Smooth muscle cell of the brain vasculature (primary cell): ENCODE results near the gene SDHAF3.
"Not testable (repeated sequence)": the region's sequence is repeated elsewhere in the genome, so short reads cannot be mapped to it uniquely, and the experiment has no call there.

ENCODE experiments used
- DNase-seq: peaks from one replicate; pipeline ENCODE4 v3.0.0-alpha.2; 2012; ENCODE audit warnings: low read depth, low spot score

Gene SDHAF3

DNA sequence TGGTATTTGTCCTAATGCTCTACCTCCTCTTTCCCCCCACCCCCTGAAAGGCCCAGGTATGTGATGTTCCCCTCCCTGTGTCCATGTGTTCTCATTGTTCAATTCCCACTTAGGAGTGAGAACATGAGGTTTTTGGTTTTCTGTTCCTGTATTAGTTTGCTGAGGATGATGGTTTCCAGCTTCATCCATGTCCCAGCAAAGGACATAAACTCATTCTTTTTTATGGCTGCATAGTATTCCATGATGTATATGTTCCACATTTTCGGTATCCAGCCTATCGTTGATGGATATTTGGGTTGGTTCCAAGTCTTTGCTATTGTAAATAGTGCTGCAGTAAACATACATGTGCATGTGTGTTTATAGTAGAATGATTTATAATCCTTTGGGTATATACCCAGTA lies 5.6 kb downstream of the SDHAF3 start:
- DNase-seq, result not testable (repeated sequence)

DNA sequence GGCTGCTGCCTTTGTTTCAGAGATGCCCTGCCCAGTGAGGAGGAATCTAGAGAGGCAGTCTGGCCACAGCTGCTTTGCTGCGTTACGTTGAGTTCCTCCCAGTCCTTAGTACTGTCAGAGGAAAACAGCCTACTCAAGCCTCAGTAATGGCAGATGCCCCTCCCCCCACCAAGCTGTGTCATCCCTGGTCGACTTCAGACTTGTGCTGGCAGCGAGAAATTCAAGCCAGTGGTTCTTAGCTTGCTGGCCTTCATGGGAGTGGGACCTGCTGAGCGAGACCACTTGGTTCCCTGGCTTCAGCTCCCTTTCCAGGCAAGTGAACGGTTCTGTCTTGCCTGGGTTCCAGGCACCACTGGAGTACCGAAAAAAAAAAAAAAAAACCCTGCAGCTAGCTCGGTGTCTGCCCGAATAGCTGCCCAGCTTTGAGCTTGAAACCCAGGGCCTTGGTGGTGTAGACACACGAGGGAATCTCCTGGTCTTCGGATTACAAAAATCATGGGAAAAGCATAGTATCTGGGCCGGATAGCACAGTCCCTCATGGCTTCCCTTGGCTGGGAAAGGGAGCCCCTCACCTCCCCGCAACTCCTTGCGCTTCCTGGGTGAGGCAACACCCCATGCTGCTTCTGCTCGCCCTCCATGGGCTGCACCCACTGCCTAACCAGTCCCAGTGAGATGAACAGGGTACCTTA lies 9.1 kb downstream of the SDHAF3 start:
- DNase-seq, result no peak

DNA sequence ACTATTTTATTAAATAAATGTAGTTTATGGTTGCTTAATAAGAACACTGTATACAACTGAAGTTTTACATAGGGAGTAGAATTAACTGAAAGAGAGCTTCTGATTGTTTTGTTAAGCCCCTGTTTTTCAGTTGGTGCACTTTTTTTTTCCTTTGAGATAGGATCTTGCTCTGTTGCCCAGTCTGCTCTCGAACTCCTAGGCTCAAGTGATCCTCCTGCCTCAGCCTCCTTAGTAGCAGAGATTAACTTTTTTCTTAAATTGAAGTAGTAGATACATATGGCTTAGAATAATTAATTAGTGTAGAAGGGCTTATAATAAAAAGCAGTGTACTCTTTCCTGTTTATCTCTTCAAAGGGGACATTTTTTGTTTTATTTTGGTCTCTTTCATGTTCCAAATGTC lies 11.2 kb downstream of the SDHAF3 start:
- no peak for DNase-seq

DNA sequence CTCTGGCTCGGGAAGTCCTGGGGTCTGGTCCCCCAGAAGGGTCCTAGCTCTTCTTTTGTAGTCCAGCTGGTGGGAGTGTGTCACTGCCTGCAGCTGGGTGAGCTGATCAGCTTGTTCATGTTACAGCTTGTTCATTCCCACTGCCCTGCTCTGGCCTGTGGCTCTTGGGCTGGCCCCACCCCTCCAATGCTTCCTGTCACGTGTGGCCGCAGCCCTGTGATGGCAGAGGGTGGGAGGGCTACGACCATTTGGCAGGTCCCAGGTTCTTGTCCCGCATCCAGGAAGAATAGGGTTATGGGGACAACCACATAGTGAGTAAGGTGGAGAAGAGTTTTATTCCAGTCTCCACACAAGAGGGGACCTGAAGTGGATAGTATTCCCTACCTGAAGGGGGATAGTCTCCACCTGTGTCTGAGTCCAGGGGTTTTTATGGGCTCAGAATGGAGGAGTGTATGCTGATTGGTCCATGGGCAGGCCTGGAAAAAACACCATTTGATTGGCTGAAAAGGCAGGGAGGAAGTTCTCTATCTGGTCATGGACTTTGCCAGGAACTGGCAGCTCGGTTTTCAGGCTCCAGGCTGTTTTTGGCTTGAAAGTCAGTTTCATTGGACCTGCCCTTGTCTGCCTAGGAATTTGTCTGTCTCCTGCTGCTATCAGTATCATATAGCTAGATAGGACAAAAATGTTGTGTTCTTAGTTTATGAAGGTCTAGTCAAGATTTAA lies 13.1 kb downstream of the SDHAF3 start:
- no peak for DNase-seq

DNA sequence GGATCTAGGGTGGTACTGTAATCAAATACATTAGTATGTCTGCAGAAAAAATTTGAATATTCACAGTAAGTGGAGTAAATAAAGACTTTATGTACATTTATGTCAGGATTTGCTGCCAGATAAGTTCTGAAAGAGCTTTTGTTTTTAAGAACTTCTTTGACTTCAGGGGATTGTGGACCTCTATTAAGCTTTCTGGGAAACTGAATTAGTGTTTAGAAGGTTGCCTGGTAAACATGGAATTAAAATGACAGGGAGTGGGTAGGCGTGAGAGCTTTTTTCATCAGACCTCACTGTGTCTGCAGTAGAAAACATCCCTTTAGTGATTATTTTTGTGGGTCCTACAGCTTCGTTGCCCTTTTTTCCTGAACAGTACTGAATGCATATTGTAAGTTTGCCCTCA lies 15.7 kb downstream of the SDHAF3 start:
- DNase-seq, result no peak

DNA sequence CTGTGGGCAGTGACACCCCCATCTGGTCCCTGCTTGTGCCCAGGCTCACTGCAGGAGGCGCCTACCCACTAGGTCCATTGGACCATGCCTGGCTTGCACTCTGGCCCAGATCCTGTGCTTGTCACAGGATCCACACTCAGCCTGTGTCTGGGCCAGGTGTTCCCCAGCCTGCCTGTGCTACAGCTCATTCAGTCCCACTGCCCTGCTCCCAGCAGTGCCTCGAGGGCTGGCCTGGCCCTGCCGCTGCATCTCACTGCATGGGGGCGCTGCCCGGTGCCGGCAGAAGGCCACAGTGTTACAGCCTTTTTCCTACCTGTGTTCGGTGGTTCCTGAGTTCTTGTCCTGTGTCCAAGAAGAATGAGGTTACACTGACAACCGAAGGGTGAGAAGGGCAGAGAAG lies 21.3 kb downstream of the SDHAF3 start:
- DNase-seq, result no peak

DNA sequence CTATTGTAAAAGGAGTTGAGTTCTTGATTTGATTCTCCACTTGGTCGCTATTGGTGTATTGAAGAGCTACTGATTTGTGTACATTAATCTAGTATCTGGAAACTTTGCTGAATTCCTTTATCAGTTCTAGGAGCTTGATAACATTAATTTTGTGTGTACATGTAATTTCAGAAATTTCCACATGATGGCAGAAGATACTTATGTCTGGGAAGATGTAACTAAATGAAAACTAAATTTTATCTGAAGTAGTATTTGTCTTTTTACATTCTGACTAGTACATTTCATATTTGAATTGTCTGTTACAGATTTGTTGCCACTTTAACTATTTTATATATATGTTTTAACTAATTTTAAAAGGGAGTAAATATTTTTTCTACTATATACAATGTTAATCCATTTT lies 27.6 kb downstream of the SDHAF3 start:
- DNase-seq, result peak; percentile 21

DNA sequence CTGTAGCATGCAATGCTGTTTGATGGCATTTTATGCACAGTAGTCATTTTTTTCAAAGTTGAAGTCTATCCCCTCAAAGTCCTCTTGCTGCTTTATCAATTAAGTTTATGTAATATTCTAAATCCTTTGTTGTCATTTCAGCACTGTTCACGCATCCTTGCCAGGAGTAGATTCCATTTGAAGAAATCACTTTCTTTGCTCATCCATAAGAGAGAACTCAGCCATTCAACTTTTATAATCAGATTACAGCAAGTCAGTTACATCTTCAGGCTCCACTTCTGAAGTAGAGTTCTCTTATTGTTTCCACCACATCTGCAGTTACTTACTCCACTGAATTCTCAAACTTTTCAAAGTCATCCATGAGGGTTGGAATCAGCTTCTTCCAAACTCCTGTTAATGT lies 32.3 kb downstream of the SDHAF3 start:
- DNase-seq, result no peak

DNA sequence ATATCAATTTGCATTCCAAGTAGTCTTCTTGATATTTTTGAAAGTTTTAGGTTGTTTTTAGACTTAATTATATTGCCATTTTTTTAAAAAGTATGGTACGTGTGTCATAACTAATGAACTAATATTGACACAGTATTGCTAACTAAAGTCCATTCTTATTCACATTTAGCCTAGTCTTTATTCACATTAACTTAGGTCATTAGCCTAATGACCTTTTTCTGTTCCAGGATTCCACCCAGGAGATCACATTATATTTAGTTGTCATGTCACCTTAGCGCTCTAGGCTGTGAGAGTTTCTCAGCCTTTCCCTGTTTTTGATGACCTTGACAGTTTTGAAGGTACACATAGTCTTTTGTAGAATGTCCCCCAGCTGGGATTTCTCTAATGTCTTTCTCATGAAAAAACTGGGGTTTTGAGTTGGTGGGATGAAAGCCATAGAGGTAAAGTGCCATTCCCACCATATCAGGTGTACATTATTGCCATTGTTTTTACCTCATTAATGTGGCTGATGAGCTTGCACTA lies 38.5 kb downstream of the SDHAF3 start:
- DNase-seq, result no peak

DNA sequence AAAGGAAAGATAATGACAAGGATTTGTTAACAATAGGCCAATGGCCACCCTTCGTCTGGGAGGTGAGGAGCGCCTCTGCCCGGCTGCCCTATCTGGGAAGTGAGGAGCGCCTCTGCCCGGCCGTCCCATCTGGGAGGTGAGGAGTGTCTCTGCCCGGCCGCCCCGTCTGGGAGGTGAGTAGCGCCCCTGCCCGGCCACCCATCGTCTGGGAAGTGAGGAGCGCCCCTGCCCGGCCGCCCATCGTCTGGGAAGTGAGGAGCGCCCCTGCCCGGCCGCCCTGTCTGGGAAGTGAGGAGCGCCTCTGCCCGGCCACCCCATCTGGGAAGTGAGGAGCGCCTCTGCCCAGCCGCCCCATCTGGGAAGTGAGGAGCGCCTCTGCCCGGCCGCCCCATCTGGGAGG lies 42.5 kb downstream of the SDHAF3 start:
- not testable (repeated sequence) for DNase-seq

DNA sequence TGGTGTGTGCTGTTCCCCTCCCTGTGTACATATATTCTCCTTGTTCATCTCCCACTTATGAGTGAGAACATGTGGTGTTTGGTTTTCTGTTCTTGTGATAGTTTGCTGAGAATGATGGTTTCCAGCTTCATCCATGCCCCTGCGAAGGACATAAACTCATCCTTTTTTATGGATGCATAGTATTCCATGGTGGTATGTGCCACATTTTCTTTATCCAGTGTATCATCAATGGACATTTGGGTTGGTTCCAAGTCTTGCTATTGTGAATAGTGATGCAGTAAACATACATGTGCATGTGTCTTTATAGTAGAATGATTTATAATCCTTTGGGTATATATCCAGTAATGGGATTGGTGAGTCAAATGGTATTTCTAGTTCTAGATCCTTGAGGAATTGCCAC lies 44.1 kb downstream of the SDHAF3 start:
- not testable (repeated sequence) for DNase-seq

DNA sequence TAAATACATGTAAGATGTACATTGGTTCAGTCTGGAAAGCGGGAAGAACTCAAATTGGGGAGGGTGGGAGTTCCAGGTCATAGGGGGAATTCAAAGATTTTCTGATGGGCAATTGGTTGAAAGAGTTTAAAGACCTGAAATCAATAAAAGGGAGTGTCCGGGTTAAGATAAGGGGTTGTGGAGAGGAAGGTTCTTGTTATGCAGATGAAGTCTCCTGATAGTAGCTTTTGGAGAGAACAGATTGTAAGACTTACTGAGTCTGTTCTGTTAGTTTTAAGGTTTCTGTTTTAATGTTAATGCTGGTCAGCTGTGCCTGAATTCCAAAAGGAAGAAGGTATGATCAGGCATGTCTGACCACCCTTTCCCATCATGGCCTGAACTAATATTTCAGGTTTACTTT lies 48.8 kb downstream of the SDHAF3 start:
- DNase-seq, result no peak

DNA sequence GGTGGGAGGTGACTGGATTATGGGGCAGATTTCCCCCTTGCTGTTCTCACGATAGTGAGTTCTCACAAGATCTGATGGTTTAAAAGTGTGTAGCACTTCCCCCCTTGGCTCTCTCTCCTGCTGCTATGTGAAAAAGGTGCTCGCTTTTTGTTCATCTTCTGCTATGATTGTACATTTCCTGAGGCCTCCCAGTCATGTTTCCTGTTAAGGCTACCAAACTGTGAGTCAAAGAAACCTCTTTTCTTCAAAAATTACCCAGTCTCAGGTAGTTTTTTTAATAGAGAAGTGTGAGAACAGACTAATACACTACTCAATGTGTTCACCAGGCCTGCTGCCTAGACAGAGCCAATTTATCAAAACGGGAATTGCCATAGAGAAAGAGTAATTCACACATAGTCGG lies 49.7 kb downstream of the SDHAF3 start:
- no peak for DNase-seq

DNA sequence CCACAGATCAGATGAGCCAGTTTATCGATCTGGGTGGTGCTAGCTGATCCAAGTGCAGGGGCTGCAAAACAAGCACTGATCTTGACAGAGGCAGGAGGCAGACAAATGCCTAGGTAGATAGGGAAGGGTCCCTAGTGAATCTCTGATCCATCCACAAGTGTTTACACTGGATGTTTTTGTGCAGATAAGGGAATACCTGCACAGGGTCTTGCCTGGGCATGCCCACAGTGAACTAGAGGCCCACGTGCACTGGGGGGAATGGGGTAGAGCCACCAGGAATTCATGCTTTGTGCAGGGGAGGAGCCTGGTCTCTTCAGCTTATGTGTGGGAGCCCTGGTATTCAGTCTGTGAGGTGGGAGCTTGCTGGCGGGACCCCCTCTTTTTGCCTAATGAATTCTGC lies 50.3 kb downstream of the SDHAF3 start:
- DNase-seq, result no peak

DNA sequence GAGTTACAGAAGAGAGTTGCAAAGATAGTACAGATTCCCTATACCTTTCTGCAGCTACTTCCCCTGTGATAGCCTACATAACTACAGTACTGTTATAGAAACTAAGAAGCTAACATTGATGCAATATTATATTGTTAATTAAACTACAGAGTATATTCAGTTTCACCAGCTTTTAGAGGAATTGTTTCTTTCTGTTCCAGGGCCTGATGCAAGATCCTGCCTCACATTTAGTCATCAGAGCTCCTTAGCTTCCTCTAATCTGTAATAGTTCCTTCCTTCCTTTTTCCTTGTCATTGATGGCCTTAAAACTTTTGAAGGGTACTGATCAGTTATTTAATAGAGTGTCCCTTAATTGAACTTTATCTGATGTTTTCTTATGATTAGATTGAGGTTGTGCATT lies 56.8 kb downstream of the SDHAF3 start:
- DNase-seq, result no peak

DNA sequence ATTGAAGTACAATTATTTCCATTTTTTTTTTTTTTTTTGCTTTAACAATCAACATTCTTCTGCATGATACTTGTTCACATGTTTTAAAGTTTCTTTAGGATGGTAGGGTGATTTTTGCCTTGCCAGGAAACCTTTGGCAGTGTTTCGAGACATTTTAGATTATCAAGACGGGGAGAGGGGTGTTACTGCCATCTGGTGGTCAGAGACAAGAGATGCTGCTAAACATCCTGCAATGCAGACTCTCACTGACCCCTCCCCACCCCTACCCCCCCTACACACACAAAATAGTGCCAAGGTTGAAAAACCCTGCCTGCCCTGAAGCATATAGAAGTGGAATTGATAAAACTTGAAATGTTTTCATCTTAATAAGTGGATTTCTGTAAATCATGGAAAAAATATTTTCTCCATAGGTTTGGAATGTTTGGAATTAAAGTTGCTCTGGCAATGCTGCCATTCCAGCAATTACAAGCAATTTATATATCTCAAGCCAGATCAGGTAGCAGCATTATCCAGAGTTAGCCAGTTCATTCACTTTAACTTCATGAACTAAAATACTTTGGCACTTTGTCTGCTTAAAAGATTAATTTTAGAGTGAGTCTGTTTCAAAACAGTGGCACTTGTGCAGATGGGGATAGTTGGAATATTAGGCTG lies 62.1 kb downstream of the SDHAF3 start:
- peak; percentile 41 for DNase-seq

DNA sequence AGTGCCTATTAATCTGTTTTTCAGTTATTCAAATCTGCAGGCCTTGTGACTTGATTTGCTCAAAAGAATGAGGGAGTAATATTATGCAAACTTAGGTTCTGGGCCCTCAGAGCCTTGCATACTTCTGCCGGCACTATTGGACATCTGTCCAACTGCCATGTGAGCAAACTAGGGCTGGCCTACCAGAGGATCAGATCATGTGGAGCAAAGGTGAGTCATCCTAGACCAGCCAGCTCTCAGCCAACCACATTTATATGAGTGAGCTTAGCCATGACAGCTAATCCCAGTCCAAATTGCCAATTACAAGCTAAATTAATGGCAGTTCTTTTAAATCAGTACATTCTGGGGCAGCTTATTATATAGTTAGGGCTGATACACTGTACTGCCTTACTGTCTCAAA lies 69.6 kb downstream of the SDHAF3 start:
- no peak for DNase-seq

DNA sequence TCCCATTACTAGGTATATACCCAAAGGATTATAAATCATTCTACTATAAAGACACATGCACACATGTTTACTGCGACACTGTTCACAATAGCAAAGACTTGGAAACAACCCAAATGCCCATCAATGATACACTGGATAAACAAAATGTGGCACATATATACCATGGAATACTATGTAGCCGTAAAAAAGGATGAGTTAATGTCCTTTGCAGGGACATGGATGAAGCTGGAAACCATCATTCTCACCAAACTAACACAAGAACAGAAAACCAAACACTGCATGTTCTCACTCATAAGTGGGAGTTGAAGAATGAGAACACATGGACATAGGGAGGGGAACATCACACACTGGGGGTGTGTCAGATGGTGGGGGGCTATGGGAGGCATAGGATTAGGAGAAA lies 78.7 kb downstream of the SDHAF3 start:
- not testable (repeated sequence) for DNase-seq

DNA sequence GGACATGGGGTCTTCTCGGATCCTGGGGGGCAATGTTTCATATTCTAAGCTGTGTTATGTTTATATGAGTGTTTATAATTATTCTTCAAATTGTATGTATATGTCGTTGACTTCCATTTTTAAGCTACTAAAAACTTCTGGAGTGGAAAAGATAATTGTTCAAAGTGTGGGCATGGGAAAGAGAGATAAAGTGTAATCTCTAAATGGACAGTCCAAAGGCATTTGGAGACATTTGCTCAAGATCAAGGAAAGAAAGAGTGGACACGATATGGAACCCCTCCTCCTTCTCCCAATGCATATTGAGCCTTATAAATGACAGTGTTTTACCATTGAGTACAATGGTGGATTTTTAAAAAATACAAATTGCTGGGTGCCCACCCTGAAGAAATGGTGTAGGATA lies 81.1 kb downstream of the SDHAF3 start:
- no peak for DNase-seq

DNA sequence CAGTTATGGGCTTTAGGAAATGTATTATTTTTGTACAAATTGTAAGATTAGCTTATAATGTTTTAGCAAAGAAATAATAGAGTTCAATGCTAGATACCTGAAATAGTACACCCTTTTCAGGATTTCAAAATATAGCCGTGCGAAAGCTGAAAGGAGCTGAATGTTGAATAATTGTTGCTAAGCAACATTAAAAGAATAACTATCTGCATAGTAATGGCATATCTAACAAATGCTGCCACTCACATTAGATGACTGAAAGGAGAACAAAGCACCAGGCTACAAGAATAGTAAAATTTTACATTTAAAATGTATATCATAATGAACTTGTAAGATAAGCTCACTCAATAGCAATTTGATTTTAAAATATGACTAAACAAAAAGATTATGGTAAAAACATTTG lies 82.5 kb downstream of the SDHAF3 start:
- no peak for DNase-seq

DNA sequence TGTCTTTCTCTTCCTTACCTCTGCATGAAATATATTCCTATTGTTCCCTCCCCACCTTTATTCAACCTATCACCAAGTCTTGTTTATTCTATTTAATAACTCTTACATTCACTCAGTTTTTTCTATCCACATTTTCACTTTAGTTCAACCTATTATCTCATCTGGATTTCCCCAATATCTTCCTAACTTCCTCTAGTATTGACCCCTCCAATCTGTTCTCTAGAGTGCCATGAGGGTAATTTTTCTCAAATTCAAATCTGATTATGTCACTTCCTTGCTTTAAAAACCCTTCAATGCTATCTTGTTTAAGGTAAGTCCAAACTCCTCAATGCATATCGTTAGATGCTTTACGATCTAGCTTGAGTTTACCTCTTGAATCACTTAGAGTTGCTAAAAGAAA lies 86.5 kb downstream of the SDHAF3 start:
- DNase-seq, result no peak

DNA sequence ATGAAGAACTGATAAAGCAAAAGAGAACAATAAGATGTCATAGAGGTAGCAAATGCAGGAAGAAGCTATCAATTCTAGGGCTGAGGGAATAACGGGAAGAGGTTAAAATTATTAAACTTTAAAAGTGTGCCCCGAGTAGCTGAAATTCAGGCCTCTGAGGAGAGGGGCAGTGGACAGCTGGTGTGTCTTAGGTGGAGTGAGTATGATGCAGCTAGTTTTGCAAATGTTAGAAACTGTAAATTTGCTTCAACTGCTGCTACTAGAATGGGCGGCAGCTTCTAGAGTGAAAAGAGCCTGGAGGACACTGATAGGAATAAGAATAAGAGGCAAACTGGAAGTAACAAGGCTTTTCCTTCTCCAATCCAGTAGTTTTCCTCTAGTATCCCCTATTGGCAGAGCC lies 87.3 kb downstream of the SDHAF3 start:
- DNase-seq, result no peak

DNA sequence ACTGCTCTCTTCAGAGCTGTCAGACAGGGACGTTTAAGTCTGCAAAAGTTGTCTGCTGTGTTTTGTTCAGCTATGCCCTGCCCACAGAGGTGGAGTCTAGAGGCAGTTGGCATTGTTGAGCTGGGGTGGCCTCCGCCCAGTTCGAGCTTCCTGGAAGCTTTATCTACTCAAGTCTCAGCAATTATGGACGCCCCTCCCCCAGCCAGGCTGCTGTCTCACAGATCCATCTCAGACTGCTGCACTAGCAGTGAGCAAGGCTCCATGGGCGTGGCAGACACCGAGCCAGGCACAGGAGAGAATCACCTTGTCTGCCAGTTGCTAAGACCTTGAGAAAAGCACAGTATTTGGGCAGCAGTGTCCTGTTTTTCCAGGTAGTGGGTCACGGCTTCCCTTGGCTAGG lies 98.1 kb downstream of the SDHAF3 start:
- DNase-seq, result no peak
